Stimulated activated CD4-positive, alpha-beta T cell treated with anti-CD3 and anti-CD28 coated beads, Interleukin-12 subunit alpha, Interleukin-12 subunit beta, amount 100 ng/mL, for 4 hours (primary cell): ENCODE results near the gene TMEM214.

Experiments
- DNase-seq: peaks from one replicate; pipeline ENCODE4 v3.0.0-alpha.2; 2020

TMEM214 gene

DNA sequence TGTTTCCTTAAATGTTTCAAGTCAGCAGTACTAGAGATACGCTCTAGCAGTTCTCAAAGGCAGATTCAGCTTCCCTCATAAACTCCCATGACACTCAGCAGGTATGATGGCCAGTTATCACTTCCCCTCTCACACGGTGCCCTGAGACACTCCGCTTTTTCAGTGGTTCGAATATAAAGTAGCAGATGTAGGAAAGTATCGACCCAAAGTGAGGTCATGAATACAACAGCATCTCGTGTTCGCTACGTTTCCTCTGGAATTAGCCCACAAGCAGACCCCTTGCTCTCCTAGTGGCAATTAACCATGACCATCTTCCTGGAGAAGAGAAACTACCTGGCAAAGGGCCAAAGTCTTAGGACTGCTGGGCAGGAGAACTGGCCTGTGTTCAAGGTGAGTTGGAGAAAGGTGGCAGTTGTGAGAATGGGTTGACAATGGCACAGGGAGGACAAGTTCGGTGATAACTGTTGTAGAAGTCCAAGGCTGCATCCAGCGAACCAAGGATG is 9.4 kb downstream of the TMEM214 start:
- no peak for DNase-seq

DNA sequence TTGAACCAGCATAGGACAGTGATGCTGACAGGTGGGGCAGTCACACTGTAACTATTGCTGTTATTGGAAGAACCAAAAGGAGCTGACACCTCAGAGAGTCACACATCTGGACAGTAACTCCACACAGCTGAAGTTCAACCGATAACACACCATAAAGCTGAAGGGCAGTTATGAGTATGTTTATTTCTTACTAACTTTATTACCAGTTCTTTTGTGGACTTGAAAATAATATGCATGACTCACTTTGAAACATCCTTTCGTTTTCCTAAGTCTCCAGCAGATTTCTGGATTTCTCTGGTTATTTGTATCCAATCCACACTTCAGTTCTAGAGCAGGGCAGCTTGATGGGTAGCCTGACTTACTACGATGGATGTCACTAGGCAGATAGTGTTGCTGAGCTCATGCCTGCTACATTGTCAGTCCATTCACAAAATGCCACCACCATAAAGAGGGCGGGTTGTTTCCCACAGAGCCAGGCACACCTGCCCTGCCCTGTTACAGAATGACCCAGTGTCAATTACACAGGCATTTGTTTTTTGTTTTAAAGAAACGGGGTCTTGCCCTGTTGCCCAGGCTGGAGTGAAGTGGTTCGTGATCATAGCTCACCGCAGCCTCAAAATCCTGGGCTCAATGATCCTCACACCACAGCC is 10.3 kb downstream of the TMEM214 start:
- no peak for DNase-seq

DNA sequence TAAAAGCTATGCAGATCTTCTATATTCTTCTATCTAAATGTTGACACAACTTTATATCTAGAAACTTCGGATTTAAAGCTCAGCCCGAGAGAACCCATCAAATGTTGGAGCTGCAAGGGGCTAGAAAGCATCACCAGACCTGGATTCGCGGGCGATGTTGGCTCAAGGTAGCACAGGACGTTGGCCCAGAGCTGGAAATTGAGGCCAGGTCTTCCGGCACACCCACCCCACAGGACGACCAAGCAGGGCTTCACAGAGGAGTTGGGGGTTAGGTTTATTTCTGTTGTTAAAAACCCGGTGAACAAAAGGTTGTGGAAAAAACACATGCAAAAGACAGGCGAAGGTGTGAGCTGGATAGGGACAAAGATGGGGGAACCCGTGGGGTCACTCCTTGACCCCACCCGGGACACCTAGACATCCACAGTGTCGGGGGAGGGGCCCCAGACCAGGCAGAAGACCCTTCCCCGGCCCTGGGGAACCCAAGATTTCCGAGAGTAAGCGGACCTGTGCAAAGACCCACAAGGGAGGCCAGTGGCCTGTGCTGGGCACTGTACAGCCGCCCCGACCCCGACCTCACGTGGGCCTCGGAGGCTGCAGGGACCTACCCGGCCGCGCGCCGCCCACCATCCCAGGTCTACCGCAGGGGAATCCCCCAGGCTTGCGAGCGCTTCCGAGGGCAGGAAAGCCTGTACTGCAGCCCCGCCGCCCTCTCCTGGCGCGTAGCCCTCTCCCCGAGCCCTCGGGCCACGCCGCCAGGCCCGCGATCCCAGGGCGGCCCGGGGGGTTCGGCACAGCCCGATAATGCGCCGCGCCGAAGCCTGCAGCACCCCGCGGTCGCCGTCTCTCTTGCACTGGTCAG is 16.9 kb downstream of the TMEM214 start:
- peak; percentile 68 for DNase-seq

DNA sequence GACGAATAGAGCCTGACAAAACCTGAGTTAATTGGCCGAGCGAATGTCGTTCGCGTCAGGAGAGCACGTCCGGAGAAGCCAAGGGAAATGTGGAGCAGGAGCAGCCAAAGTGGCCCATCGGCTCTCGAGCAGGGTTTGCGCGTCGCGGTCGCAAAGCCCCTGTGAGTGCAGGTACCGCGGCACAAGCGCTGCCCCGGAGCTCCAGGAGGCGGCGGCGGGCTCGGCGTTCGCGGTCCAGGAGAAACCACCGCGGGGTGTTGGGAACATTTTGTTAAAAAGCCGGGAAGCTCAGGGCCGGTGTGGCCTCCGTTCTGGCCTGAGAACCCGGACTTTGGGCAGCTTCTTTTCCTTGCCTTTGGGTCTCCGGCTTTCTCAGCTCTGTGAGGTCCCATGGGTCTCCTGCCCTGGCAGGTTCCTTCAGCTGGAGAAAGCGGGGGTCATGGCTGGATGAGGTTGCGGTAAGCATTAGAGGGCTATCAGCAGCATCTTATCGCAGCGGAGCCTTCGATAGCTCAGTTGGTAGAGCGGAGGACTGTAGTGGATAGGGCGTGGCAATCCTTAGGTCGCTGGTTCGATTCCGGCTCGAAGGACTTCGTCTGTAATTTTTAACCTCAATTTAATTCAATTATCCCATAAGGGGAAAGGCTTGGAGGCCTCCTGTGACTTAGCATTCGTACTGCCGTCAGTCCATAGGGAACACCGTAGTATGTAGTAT is 17.7 kb downstream of the TMEM214 start:
- peak; percentile 88 for DNase-seq

DNA sequence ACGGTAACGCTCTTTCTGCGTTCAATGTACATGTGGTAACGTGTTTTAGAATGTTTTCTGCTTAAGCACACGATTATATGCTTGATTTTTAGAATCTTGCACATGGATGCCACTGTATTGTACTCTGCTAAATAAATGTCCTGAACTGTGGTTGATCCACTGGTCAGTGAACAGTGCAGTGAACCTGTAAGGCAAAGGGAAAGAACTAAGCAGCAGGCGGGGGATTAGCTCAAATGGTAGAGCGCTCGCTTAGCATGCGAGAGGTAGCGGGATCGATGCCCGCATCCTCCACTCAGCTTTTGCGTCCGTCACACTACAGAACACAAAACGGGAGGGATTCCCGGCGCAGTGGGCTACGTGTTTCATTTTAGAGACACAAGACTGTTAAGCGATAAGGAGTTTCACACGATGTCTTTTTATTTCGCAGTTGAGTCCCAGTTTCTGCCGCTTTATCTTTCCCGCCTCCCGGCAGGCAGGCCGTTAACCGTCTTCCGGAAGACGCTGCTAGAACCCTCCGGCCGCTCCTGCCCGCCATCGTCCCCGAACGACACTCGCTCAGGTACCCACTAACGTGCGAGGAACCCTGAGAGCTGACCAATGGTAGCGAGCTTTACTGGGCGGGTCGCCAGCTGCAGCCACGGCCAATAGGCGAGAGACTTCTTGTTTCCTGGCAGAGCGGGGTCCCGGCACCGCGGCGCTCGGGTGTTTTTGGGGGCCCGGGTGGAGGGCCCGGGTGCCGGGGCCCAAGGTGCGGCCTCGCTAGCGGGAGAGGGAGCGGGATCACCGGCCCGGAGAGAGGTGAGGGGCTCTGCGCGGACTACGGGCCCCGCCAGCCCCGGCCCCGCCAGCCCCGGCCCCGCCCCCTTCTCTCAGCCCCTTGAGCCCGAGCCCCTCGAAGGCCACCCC is 18.5 kb downstream of the TMEM214 start, which contains the start of gene AGBL5:
Gene AGBL5, plus strand, starts transcription at position 673 of the 906 bp plus-strand sequence. CDS start 1,291 bp downstream, outside the sequence.
- DNase-seq = peak; percentile 93

DNA sequence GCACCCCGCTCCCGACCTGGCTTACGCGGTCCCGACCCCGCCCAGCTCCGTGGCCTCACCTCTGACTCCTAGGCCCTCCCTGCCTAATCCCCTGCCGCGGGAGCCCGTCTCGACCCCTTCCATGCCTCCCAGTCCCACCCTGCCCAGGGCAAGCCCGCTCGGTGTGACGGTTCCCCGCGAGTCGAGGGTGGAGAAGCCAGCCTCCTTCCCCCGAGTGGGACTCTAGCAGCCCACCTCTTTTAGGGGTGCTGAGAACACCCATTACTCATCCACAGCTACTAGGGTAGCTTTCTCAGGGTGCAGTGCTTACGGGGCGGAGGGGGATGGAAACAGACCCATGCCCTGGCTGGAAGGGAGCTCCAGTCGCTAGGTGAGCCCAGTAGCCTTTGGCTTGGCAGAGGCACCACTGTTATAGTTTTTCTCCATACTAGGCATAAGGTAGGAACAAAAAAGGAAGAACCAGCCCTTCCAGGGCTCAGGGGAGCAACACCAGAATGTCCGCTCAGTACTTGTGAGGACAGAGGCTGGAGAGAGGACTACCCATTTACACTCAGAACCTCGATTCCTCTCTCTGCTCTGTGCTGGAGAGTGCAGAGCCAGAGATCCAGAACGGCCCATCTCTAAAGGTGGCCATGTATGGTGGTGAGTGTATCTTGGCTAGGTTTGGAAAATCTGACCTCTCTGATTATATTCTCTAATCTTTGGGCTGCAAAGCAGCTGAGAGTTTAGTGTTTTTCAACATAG is 19.3 kb downstream of the TMEM214 start:
- peak; percentile 46 for DNase-seq

DNA sequence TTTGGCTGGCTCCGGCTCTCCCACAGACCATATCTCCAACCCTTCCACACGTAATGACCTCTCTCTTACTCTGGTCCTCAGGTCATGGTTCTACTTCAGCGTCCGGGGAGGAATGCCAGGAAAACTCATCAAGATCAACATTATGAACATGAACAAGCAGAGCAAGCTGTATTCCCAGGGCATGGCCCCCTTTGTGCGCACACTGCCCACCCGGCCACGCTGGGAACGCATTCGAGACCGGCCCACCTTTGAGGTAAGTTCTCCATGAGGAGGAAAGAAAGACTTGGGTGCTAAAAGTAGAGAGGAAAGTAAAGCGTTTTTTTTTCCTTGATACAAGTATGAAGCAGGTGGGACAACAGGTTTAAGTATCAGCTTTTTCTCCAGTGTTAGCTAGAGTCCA is 20.6 kb downstream of the TMEM214 start:
- DNase-seq = no peak

DNA sequence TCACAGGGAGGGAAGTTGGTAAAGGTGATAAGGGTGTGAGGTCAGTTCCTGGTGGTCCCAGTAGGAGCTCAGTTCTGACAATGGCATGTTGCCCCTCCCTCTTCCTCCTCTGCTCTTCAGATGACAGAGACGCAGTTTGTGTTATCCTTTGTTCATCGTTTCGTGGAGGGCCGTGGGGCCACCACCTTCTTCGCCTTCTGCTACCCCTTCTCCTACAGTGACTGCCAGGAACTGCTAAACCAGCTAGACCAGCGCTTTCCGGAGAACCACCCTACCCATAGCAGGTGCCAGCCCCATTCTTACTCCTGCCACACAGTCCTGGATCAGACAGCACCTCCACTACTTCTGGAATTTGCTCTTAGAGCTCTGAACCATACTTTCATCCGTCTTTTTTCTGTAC is 21.0 kb downstream of the TMEM214 start:
- DNase-seq = no peak

DNA sequence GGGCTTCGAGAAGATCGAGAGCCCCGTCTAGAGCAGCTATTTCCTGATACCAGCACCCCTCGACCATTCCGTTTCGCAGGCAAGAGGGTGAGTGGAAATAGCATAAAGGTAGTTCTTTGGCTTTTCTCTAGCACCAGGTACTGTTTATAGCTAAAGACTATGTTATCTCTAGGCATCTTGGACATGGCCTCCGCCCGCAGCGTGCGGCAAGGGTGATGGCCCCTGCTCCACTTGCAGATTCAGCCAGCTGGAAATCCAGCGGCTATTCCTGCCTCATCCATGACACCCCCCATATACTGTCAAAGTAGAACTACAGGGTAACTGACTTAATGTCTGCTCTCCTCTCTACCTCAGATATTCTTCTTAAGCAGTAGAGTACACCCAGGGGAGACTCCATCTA is 22.0 kb downstream of the TMEM214 start:
- no peak for DNase-seq

DNA sequence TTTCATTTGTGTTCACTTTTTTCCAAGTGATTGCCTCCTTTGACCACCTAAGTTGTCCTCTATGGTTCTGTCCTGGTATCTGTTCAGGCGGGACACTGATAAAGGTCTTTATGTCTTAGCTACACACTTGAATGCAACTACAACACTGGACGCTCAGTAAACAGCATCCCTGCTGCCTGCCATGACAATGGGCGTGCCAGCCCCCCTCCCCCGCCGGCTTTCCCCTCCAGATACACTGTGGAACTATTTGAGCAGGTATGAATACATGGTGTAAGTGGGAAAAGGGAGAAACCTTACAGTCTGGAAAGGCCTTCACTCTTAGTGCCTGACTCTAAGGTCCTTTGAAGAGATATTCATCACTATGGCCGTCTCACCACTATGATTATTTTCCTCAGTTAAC is 24.4 kb downstream of the TMEM214 start:
- DNase-seq = no peak

DNA sequence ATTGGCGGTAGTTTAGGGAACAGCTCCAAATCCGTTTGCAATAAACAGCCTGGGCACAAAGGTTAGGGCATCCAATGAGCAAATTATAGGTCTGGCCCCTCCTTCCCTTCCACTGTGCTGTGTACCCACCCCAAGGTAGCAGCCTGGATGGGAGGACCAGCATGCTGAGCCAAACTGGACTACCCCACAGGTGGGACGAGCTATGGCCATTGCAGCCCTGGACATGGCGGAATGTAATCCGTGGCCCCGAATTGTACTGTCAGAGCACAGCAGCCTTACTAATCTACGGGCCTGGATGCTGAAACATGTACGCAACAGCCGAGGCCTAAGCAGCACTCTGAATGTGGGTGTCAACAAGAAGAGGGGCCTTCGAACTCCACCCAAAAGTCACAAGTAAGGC is 25.4 kb downstream of the TMEM214 start:
- no peak for DNase-seq

DNA sequence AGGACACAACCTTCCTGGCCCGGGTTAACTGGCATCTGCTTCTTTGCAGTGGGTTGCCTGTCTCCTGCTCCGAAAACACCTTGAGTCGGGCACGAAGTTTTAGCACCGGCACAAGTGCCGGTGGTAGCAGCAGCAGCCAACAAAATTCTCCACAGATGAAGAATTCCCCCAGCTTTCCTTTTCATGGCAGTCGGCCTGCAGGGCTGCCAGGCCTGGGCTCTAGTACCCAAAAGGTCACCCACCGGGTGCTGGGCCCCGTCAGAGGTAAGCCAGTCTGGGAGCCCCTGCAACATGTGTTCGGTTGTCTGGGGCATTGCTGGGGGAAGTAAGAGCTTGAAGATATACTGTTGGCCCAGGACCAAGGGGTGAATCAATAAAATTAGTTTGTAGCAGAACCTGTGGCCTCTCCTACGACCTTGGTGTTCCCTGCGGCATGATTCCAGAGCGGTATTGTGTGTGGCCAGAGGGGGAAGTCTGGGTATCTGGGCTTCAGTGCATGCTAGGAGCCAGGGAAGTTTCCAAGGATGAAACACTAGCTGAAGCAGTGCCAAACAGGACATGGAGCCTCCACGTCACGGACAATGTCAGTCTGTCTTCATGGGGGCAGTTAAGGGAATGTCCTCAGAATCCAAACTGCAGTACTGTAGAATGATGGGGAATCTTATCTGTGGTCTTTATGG is 26.5 kb downstream of the TMEM214 start:
- no peak for DNase-seq

DNA sequence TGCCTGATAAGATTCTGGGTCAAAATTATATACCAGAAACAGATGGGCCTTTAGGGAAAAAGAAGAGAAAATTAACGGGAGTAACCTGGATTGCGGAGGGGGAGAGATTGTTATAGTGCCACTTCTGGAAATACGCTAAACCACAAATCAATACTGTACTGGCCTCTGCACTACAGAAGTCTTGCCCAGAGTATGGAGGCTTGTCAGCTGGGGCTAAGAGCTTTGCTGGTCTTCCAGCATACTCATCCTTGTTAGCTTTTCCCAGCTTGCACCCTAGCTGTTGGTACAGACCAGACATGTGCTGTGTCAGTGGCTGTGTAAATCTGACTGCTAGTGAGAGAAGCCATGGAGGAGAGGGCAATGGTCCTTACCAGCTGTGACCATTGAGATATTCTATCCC is 27.6 kb downstream of the TMEM214 start:
- no peak for DNase-seq

DNA sequence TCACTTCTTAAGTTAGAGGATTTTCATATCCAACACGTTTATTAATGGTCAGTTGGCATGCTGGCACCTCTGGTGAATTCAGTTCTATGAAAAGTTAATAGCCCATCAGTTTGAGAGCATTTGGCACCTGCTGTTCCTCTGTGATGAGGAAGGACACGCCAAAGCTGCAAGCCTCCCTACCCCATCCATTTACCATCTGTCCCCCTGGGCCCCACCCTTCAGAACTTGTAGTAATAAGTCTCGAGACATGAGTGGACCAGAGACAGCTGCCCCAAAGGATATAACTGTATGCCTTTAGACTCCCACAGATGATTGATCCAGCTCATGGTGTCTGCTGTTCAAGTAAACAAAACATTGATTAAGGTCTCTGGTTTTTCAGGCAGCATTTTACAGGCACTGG is 32.4 kb downstream of the TMEM214 start:
- no peak for DNase-seq

DNA sequence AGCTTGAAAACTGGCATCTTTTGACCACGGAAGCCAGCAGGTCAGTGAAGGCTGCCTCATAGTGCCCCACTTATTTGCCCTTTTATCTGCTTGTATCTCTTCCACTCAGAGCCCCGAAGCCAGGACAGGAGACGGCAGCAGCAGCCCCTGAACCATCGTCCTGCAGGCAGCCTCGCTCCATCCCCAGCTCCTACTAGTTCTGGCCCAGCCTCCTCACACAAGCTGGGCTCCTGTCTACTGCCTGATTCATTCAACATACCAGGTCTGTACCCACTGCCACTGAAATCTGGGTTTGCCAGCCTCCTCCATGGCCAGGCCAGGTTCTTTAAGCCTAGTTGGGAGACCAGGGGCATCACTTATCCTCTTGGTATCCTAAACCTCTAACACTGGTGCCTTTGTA is 34.6 kb downstream of the TMEM214 start:
- DNase-seq = no peak

DNA sequence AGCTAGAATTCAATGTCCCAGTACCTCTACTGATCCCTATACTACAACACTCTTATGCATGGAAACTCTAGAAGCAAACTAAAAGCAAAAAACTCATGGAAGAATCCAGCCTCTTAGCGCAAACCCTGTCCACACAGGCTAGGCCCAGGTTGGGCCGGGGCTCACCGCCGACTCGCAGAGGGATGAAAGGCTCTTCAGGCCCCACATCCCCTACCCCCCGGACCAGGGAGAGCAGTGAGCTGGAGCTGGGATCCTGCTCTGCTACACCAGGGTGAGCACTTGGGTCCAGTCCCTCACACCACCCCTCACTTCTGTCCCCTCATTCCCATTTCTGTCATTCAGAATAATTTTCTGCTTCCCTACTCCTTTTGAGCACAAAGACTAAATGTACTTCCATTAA is 36.7 kb downstream of the TMEM214 start:
- DNase-seq = no peak

DNA sequence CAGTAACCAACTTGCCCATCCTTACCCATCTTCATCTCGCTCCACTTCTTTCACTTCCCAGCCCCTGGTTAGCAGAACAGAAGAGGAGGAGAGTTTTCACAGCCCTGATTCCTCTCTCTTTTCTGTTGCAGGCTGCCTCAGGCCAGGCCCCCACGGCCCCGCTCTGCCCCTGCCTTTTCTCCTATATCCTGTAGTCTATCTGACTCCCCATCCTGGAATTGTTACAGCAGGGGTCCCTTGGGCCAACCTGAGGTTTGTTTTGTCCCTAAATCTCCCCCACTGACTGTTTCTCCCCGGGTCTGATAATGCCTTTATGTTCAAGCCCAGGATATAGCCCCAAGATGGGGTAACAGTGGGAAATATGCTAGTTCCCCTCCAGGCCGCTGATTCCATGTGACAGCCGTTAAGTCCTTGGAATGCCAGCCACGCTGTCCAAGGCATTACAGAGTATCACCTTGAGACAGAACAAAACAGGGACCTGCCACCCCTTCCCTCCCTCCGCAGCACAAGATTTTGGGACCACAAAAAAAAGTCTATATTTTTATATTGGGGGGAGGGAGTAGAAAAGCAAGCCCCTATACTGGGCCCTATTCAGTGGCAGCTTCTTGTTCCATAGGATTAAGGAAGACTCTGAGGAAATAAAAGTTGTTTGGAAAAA is 37.3 kb downstream of the TMEM214 start:
- no peak for DNase-seq

DNA sequence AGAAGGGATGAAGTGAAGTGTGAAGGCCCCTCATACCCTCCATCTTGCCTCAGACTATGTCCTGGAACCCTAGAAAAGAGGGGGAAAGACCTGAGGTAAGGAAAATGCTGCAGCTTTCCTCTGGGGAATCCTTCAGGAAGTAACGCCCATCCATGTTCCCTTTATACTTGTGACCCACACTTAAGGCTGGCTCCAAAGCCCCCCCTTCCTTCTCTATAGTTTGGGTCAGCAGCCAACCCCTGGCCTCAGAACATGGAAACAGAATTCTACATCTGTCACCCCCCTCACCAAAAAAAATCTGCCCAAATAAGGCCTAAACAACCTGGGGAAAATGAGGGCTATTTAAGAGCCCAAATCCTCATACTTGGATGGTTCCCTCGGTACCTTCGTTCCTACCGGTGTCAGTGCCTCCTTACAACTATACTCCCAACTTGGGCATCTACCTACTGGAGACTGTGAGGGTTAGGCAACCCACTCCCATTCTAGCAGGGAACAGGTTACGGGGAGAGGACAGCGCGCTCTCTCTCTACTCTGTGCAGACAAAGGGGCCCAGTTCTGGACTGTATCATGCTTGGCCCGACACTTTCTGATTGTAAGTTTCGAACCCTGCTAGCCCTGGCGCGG is 38.0 kb downstream of the TMEM214 start:
- no peak for DNase-seq

DNA sequence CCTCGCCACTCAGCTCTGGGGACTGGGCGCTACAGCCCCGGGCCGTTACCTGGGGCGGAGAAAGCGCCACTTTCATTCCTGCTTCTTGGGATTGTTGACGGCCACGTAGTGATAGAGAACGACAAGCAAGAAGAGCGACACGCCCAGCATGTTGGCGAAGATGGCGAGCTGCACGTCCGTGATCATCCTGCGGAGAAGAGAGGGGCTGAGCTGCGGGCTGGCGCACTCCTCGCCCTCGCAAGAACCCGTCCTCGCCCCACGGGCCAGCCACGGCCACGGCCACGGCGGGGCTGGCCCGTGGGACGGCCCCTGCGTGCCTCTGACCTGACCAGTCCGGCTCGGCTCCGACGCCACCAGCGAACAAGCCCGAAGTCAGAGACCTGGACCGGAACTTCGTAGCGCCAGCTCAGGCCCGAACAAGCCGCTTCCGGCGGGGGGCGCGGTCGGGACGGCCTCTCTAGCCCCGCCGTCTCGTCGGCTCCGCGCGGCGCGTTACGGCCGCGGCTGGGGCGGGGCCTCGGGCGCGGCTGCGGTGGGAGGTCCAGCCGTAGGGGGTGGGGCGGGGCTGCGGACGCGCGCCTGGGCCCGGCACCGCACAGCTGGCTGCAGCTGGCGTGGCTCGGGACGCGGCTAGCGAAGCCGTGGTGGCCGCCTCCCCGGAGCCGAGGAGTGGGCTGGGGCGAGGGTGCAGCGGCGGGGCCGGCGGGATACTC is 38.7 kb downstream of the TMEM214 start, which contains the start of gene OST4:
Gene OST4, minus strand, starts transcription at position 378 of the 713 bp plus-strand sequence.
- peak; percentile 89 for DNase-seq
